Measurements from ENCODE around the gene PTPRT. TPM values are rescaled to one million over a fixed set of nuclear protein-coding genes. Genes with fewer than 3 reads are reported as not detected.

The PTPRT gene
- total RNA-seq, 1 experiment from 2014 or later, result not detected

GRCh38 chr20:42996141-42996540 lies 193.6 kb downstream of the PTPRT start:
- Histone ChIP-seq H3K4me3 (ENCODE audit: low read depth, low read length, poor library complexity, severe bottlenecking) (no peak overlapping the region), H3K27me3 (replicated peaks; ENCODE audit: insufficient read depth, low read depth, low read length, poor library complexity) (no peaks in the 10 kb centered on the region), H3K27ac (ENCODE audit: low read depth, low read length, poor library complexity, severe bottlenecking) (no peak overlapping the region), H3K4me1 (ENCODE audit: insufficient read depth, low read length, poor library complexity, severe bottlenecking) (no peaks in the 10 kb centered on the region), H3K9me3 (ENCODE audit: low read depth, low read length, poor library complexity, severe bottlenecking) (no peaks in the 10 kb centered on the region), H3K36me3 (ENCODE audit: insufficient read depth, low read length, poor library complexity, severe bottlenecking) (no peaks in the 10 kb centered on the region)
- DNase-seq (ENCODE audit: low spot score), result no peak
- ChIA-PET CTCF (no interaction called here), POLR2A (ENCODE audit: low non-redundant PET) (no interaction called here)
- no TSS peak for BruUV-seq (replicated peaks)
- no peak for TF ChIP-seq CTCF (conservative IDR thresholded peaks at IDR 0.05; ENCODE audit: low read depth, low read length)
- no peak for TF ChIP-seq EZH2 (IDR thresholded peaks at IDR 0.05; ENCODE audit: borderline replicate concordance, low read depth, low read length, poor library complexity, severe bottlenecking)
- intact Hi-C loops (cut with micrococcal nuclease; ENCODE audit: unreplicated experiment), result no loop called here

- no peak for DNase-seq (ENCODE audit: low spot score)
- Histone ChIP-seq H3K4me1 (ENCODE audit: insufficient read depth, low read length, poor library complexity, severe bottlenecking) (no peaks in the 10 kb centered on the region), H3K27ac (ENCODE audit: low read depth, low read length, poor library complexity, severe bottlenecking) (no peak overlapping the region), H3K36me3 (ENCODE audit: insufficient read depth, low read length, poor library complexity, severe bottlenecking) (no peaks in the 10 kb centered on the region), H3K4me3 (ENCODE audit: low read depth, low read length, poor library complexity, severe bottlenecking) (no peak overlapping the region), H3K9me3 (ENCODE audit: low read depth, low read length, poor library complexity, severe bottlenecking) (no peaks in the 10 kb centered on the region), H3K27me3 (replicated peaks; ENCODE audit: insufficient read depth, low read depth, low read length, poor library complexity) (no peaks in the 10 kb centered on the region)
- BruUV-seq (replicated peaks), result no TSS peak
- intact Hi-C loops (cut with micrococcal nuclease; ENCODE audit: unreplicated experiment), result no loop called here
- no peak for TF ChIP-seq EZH2 (IDR thresholded peaks at IDR 0.05; ENCODE audit: borderline replicate concordance, low read depth, low read length, poor library complexity, severe bottlenecking)
- no peak for TF ChIP-seq CTCF (conservative IDR thresholded peaks at IDR 0.05; ENCODE audit: low read depth, low read length)
- ChIA-PET CTCF (no interaction called here), POLR2A (ENCODE audit: low non-redundant PET) (no interaction called here)
Observed at GRCh38 chr20:42988319-42988718, 201.4 kb downstream of the PTPRT start.

DNA sequence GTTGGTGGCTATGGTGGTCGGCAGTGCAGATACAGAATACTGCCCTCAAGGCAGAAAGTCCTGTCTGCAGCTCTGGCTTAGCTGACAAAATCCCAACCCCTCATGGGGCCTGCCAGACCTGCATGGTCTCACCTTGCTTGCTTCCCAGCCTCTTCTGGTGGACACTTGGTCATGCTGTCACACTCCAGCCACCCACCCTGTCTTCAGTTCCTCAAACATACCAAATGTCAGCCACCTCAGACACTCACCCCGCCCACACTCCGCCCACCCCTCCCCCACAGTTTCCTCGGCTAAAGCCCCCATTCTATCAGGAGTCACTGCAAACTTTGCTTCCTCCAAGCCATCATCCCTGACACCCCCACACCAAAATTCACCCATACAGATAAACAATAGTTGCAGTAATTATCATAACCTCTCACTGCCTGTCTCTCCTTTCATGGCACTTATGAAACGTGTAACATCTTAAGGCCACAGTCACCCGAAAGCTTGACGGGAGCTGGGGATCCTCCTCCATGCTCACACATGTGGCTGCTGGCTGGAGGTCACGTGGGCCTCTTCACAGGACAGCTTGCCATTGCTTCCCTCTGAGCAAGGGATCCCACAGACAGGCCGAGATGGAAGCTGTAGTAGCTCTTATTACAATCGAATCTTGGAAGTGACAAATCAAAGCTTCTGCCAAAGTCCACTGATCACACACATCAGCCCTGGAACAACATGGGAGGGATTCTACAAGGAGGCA lies 202.2 kb downstream of the PTPRT start:
- Histone ChIP-seq H3K36me3 (ENCODE audit: insufficient read depth, low read length, poor library complexity, severe bottlenecking) (no peaks in the 10 kb centered on the region), H3K4me3 (ENCODE audit: low read depth, low read length, poor library complexity, severe bottlenecking) (no peak overlapping the region), H3K9me3 (ENCODE audit: low read depth, low read length, poor library complexity, severe bottlenecking) (no peaks in the 10 kb centered on the region), H3K27ac (ENCODE audit: low read depth, low read length, poor library complexity, severe bottlenecking) (no peak overlapping the region), H3K4me1 (ENCODE audit: insufficient read depth, low read length, poor library complexity, severe bottlenecking) (no peaks in the 10 kb centered on the region), H3K27me3 (replicated peaks; ENCODE audit: insufficient read depth, low read depth, low read length, poor library complexity) (no peaks in the 10 kb centered on the region)
- BruUV-seq (replicated peaks), result no TSS peak
- ChIA-PET CTCF (no interaction called here), POLR2A (ENCODE audit: low non-redundant PET) (no interaction called here)
- TF ChIP-seq EZH2 (IDR thresholded peaks at IDR 0.05; ENCODE audit: borderline replicate concordance, low read depth, low read length, poor library complexity, severe bottlenecking) (no peak), CTCF (conservative IDR thresholded peaks at IDR 0.05; ENCODE audit: low read depth, low read length) (no peak)
- no peak for DNase-seq (ENCODE audit: low spot score)
- intact Hi-C loops (cut with micrococcal nuclease; ENCODE audit: unreplicated experiment), result no loop called here
